Loucy (cell line): ENCODE results near the gene OPRM1.

Experiments used
- H2AFZ ChIP-seq: fragments of 200-600 bp; sonication (generic); 2 replicates; pipeline ENCODE4 v1.6.0; 2016; ENCODE audit warnings: antibody characterized with exemption, mild to moderate bottlenecking, low read length, moderate library complexity
- H3F3A ChIP-seq: fragments of 200-600 bp; 2 replicates; pipeline ENCODE4 v1.6.0; 2016; ENCODE audit warnings: antibody characterized with exemption, low read depth, mild to moderate bottlenecking
- H3K27me3 ChIP-seq: fragments of 200-600 bp; sonication (generic); 2 replicates; pipeline ENCODE4 v1.6.1; 2014; ENCODE audit warnings: low read length, mild to moderate bottlenecking; ENCODE audit not compliant: insufficient read depth, poor library complexity, severe bottlenecking
- H3K36me3 ChIP-seq: fragments of 200-600 bp; sonication (generic); 2 replicates; pipeline ENCODE4 v1.6.1; 2016; ENCODE audit warnings: low read length; ENCODE audit not compliant: insufficient read depth
- H3K4me1 ChIP-seq: fragments of 200-600 bp; sonication (generic); 2 replicates; pipeline ENCODE4 v1.5.1; 2014; ENCODE audit warnings: low read length, mild to moderate bottlenecking; ENCODE audit not compliant: insufficient read depth, poor library complexity, severe bottlenecking
- H3K4me2 ChIP-seq: fragments of 200-600 bp; sonication (generic); 2 replicates; pipeline ENCODE4 v1.6.0; 2014; ENCODE audit warnings: antibody characterized with exemption, low read length, low read depth, mild to moderate bottlenecking; ENCODE audit not compliant: poor library complexity, severe bottlenecking
- H3K4me3 ChIP-seq: fragments of 200-600 bp; sonication (generic); 2 replicates; pipeline ENCODE4 v1.5.1; 2014; ENCODE audit warnings: low read length, mild to moderate bottlenecking, mixed read lengths; ENCODE audit not compliant: poor library complexity, severe bottlenecking
- H3K79me2 ChIP-seq: fragments of 200-600 bp; sonication (generic); 2 replicates; pipeline ENCODE4 v1.6.1; 2014; ENCODE audit warnings: low read length; ENCODE audit not compliant: insufficient read depth
- H3K9ac ChIP-seq: fragments of 200-600 bp; sonication (generic); 2 replicates; pipeline ENCODE4 v1.6.0; 2014; ENCODE audit warnings: mild to moderate bottlenecking, low read depth, low read length, moderate library complexity; ENCODE audit not compliant: poor library complexity, severe bottlenecking
- H3K9me2 ChIP-seq: fragments of 200-600 bp; sonication (generic); replicated peaks from 2 replicates; pipeline ENCODE4 v1.6.1; 2016; ENCODE audit warnings: low read depth, low read length, mixed read lengths
- H3K9me3 ChIP-seq: fragments of 200-600 bp; sonication (generic); 2 replicates; pipeline ENCODE4 v1.6.1; 2014; ENCODE audit warnings: mild to moderate bottlenecking, antibody characterized with exemption, low read length, low read depth; ENCODE audit not compliant: insufficient read depth
- H4K20me1 ChIP-seq: fragments of 200-600 bp; sonication (generic); 2 replicates; pipeline ENCODE4 v1.6.0; 2014; ENCODE audit warnings: antibody characterized with exemption, low read length, mild to moderate bottlenecking; ENCODE audit not compliant: insufficient read depth, poor library complexity, severe bottlenecking
- CTCF ChIP-seq: fragments of 200-600 bp; sonication (generic); conservative IDR thresholded peaks from 2 replicates; pipeline ENCODE4 v1.5.1; 2014; ENCODE audit warnings: mild to moderate bottlenecking, antibody characterized with exemption, low read length
- EZH2phosphoT487 ChIP-seq: fragments of 200-600 bp; IDR thresholded peaks from 2 replicates; pipeline ENCODE4 v1.6.1; 2018; ENCODE audit warnings: antibody characterized with exemption, mild to moderate bottlenecking, moderate library complexity, borderline replicate concordance

The OPRM1 gene

DNA sequence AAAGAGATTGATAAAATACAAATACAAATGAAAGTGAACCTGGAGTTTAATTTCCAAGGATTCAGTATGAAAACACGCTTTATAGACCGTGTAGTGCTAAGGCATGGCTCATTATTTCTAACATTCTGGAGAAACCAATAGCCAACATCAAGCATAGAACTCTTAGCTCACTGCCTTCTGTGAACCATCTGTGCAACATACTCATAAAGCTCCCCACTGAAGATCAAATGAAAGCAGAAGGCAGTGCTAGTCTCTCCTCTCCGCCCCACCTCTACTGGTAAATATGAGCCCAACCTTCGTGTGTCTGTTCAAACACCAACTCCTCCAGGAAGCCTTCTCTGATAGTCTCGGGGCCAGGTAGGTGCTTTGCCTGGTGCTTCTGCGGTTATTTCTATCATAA lies 163.9 kb downstream of the OPRM1 start:
- no peaks in the 10 kb centered on the region for H3K9me2 ChIP-seq
- TF ChIP-seq CTCF: no peak
- TF ChIP-seq EZH2phosphoT487: no peak
- H3F3A ChIP-seq: no peaks in the 10 kb centered on the region
- no peaks in the 10 kb centered on the region for H3K36me3 ChIP-seq
- H4K20me1 ChIP-seq: no peaks in the 10 kb centered on the region
- H3K9ac ChIP-seq: no peak overlapping the region
- H3K4me2 ChIP-seq: no peak overlapping the region
- H2AFZ ChIP-seq: no peak overlapping the region
- H3K9me3 ChIP-seq: no peaks in the 10 kb centered on the region
- H3K4me1 ChIP-seq: no peaks in the 10 kb centered on the region
- H3K4me3 ChIP-seq: no peak overlapping the region
- no peaks in the 10 kb centered on the region for H3K79me2 ChIP-seq
- no peaks in the 10 kb centered on the region for H3K27me3 ChIP-seq

- no peaks in the 10 kb centered on the region for H3K79me2 ChIP-seq
- no peaks in the 10 kb centered on the region for H3K36me3 ChIP-seq
- no peak for TF ChIP-seq CTCF
- H3K27me3 ChIP-seq: no peaks in the 10 kb centered on the region
- no peak overlapping the region for H3K4me3 ChIP-seq
- H4K20me1 ChIP-seq: no peaks in the 10 kb centered on the region
- no peak overlapping the region for H3K4me2 ChIP-seq
- H3K9me3 ChIP-seq: no peaks in the 10 kb centered on the region
- H3K4me1 ChIP-seq: no peaks in the 10 kb centered on the region
- H3K9me2 ChIP-seq: no peaks in the 10 kb centered on the region
- H3F3A ChIP-seq: no peaks in the 10 kb centered on the region
- no peak overlapping the region for H3K9ac ChIP-seq
- no peak overlapping the region for H2AFZ ChIP-seq
Measured at GRCh38 chr6:154206141-154206540, 167.1 kb downstream of the OPRM1 start.

DNA sequence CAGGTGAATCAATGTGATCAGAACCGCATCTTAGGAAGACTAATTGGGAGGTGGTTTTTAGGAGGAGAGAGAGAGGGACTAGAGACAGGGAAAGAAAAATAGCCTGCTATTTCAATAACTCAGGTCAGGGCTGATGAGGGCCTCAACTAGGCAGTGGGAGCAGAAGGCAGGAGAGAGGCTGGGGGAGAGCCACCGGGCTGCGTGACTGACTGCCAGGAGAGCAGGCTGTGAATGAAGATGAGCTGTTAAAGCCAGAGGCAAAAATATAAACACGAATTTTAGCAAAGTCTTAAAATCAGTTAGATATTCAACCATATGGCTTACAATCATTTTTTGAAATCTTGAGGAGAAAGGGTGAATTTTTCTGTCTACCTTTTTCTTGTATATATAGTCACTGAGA lies 168.0 kb downstream of the OPRM1 start:
- Histone ChIP-seq H3K4me1 (no peaks in the 10 kb centered on the region), H3K9me2 (no peaks in the 10 kb centered on the region), H3K36me3 (no peaks in the 10 kb centered on the region), H3K79me2 (no peaks in the 10 kb centered on the region), H3K4me3 (no peak overlapping the region), H2AFZ (no peak overlapping the region), H3K4me2 (no peak overlapping the region), H3K9ac (no peak overlapping the region), H3K9me3 (no peaks in the 10 kb centered on the region), H3K27me3 (no peaks in the 10 kb centered on the region), H3F3A (no peaks in the 10 kb centered on the region), H4K20me1 (no peaks in the 10 kb centered on the region)
- TF ChIP-seq CTCF (no peak), EZH2phosphoT487 (no peak)
